HEK293 (cell line): Measurements from ENCODE around the gene S100A4.

ENCODE experiments used
- CTCF ChIP-seq: fragments of 450-650 bp; formaldehyde crosslinking; IDR thresholded peaks from 2 replicates; pipeline ENCODE4 v1.5.1; 2016; ENCODE audit warnings: missing biosample characterization, missing genetic modification characterization
- PBX3 ChIP-seq: sonication (generic); formaldehyde crosslinking; IDR thresholded peaks from 2 replicates; pipeline ENCODE4 v1.8.1; 2022; ENCODE audit warnings: mild to moderate bottlenecking, moderate library complexity, missing genetic modification reagents
- REST ChIP-seq: fragments of 450-650 bp; formaldehyde crosslinking; IDR thresholded peaks from 2 replicates; pipeline ENCODE4 v1.5.1; 2016; ENCODE audit warnings: missing biosample characterization, missing genetic modification characterization
- SP2 ChIP-seq: fragments of 450-650 bp; formaldehyde crosslinking; IDR thresholded peaks from 2 replicates; pipeline ENCODE4 v1.5.1; 2016; ENCODE audit warnings: missing biosample characterization, missing genetic modification characterization
- ZNF529 ChIP-seq: fragments of 450-650 bp; formaldehyde crosslinking; IDR thresholded peaks from 2 replicates; pipeline ENCODE4 v1.5.1; 2017; ENCODE audit warnings: missing genetic modification characterization, missing biosample characterization; ENCODE audit not compliant: insufficient replicate concordance
- ZNF549 ChIP-seq: fragments of 450-650 bp; IDR thresholded peaks from 2 replicates; pipeline ENCODE4 v1.5.1; 2018; ENCODE audit warnings: missing biosample characterization, missing genetic modification characterization, mild to moderate bottlenecking, inconsistent platforms, moderate library complexity
- ZNF571 ChIP-seq: fragments of 450-650 bp; formaldehyde crosslinking; IDR thresholded peaks from 2 replicates; pipeline ENCODE4 v1.5.0; 2017; ENCODE audit warnings: missing biosample characterization, missing genetic modification characterization
- ZNF629 ChIP-seq: fragments of 450-650 bp; formaldehyde crosslinking; IDR thresholded peaks from 2 replicates; pipeline ENCODE4 v1.5.1; 2017; ENCODE audit warnings: missing biosample characterization, missing genetic modification characterization
- ZNF76 ChIP-seq: fragments of 450-650 bp; formaldehyde crosslinking; IDR thresholded peaks from 2 replicates; pipeline ENCODE4; 2016; ENCODE audit warnings: low read depth, missing biosample characterization, missing genetic modification characterization, borderline replicate concordance

- no peak for TF ChIP-seq ZNF529 (tag by site-specific recombination)
- TF ChIP-seq ZNF629 (tag by site-specific recombination) = no peak
- TF ChIP-seq ZNF76 (tag by site-specific recombination) = no peak
- TF ChIP-seq PBX3 (CRISPR knock-in tag) = no peak
- no peak for TF ChIP-seq REST (tag by site-specific recombination)
- TF ChIP-seq CTCF (tag by site-specific recombination) = no peak
- no peak for TF ChIP-seq ZNF571 (tag by site-specific recombination)
- no peak for TF ChIP-seq SP2
- no peak for TF ChIP-seq ZNF549 (tag by site-specific recombination)
Observed at GRCh38 chr1:153553830-153554541, 8.4 kb upstream of the S100A4 start.
